Natural killer cell (primary cell): ENCODE data around the gene GMCL2. TPM values are rescaled to one million over a fixed set of nuclear protein-coding genes. Genes with fewer than 3 reads are reported as not detected.

Experiments used
- ATAC-seq, 3 donors: fragments of 150-1000 bp in 2 of 3; fragments of 200-7000 bp in 1 of 3; cut with Tn5 transposase; 1 replicate in 1 of 3; 2 replicates in 2 of 3; pipeline ENCODE4 v1.10.0; 2021; ENCODE audit warnings: mild to moderate bottlenecking in 2 of 3, moderate library complexity in 2 of 3
- DNase-seq, 2 donors: peaks; one replicate each; pipeline versions ENCODE4 v3.0.0 to v3.0.0-alpha.2; 2013 to 2021; ENCODE audit warnings: mixed read lengths in 1 of 2
- H3K27ac ChIP-seq: one replicate; pipeline ENCODE4 v1.5.1; 2013; ENCODE audit warnings: mild to moderate bottlenecking, low read length
- H3K27me3 ChIP-seq: one replicate; pipeline ENCODE4 v1.6.1; 2013; ENCODE audit warnings: low read length; ENCODE audit not compliant: control insufficient read depth, insufficient read depth
- H3K36me3 ChIP-seq: one replicate; pipeline ENCODE4 v1.6.1; 2013; ENCODE audit warnings: low read length; ENCODE audit not compliant: control insufficient read depth, insufficient read depth
- H3K4me1 ChIP-seq: one replicate; pipeline ENCODE4 v1.6.1; 2013; ENCODE audit warnings: low read length; ENCODE audit not compliant: control insufficient read depth, insufficient read depth
- H3K4me3 ChIP-seq: one replicate; pipeline ENCODE4 v1.5.1; 2013; ENCODE audit warnings: low read length
- H3K9me3 ChIP-seq: one replicate; pipeline ENCODE4 v1.6.1; 2013; ENCODE audit warnings: low read length; ENCODE audit not compliant: control insufficient read depth, insufficient read depth
- H3K27ac Mint-ChIP-seq, 2 donors: one replicate each; pipeline ENCODE4 v1.8.0; 2022; ENCODE audit warnings: mild to moderate bottlenecking in 2 of 2, mixed read lengths in 2 of 2, moderate library complexity in 1 of 2
- H3K27me3 Mint-ChIP-seq, 2 donors: one replicate each; pipeline ENCODE4 v1.8.0; 2022; ENCODE audit warnings: low read depth in 2 of 2, mixed read lengths in 2 of 2
- H3K36me3 Mint-ChIP-seq: one replicate; pipeline ENCODE4 v1.8.0; 2022; ENCODE audit warnings: mixed read lengths
- H3K4me1 Mint-ChIP-seq, 2 donors: one replicate each; pipeline ENCODE4 v1.8.0; 2022; ENCODE audit warnings: mixed read lengths in 2 of 2
- H3K4me3 Mint-ChIP-seq: one replicate; pipeline ENCODE4 v1.8.0; 2022; ENCODE audit warnings: mild to moderate bottlenecking, moderate library complexity, mixed read lengths
- H3K9me3 Mint-ChIP-seq, 2 donors: one replicate each; pipeline ENCODE4 v1.8.0; 2022; ENCODE audit warnings: mixed read lengths in 2 of 2
- CTCF ChIP-seq: fragments of 200-600 bp; IDR thresholded peaks from one replicate; pipeline ENCODE4 v1.8.0; 2022; ENCODE audit warnings: antibody characterized with exemption
- WGBS: methylation state at CpG from one replicate; pipeline ENCODE4 v1.1.7; 2013; ENCODE audit warnings: missing lambda C conversion rate; ENCODE audit not compliant: insufficient coverage; 5-methylcytosine and 5-hydroxymethylcytosine counted together
- intact Hi-C: fragments of 100-400 bp; cut with micrococcal nuclease; formaldehyde crosslinking; loops from one replicate; pipeline ENCODE4 v1.14.2; 2022
- total RNA-seq, 4 donors: library from RNA; stranded (reverse); fragments of 120-200 nt in 1 of 4; gene quantifications; one replicate each; pipeline versions ENCODE4 v1.2.3 to v1.2.4, GENCODE V29; 2013 to 2022

Gene GMCL2
- total RNA-seq, 3 donors from 2014 or later (not counting 1 experiment from before 2014, with no cell fraction given): not detected

DNA sequence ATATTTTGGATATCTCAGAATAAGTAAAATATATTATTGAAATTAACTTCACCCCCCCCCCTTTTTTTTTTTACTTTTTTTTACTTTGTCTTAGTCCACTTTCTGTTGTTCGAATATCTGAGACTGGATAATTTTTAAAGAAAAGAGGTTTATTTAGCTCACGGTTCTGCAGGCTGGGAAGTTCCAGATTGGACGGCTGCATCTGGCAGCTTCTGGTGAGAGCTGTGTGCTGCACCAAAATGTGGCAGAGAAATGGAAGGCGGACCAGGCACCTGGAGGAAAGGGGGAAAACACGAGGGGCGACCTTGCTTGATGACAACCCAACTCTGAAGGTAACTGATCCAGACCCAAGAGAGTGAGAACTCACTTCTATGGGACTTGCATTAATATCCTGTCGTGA is 5.6 kb upstream of the GMCL2 start:
- Histone ChIP-seq H3K27me3 (no peaks in the 10 kb centered on the region), H3K36me3 (no peaks in the 10 kb centered on the region), H3K27ac (no peak overlapping the region), H3K9me3 (no peaks in the 10 kb centered on the region), H3K4me3 (no peak overlapping the region), H3K4me1 (peaks cover 23% of the 10 kb centered on the region)
- TF ChIP-seq CTCF: no peak
- peaks cover 0 to 7% of the 10 kb centered on the region in 2 donors for H3K27me3 Mint-ChIP-seq
- intact Hi-C loops: no loop called here
- DNase-seq (no peak), ATAC-seq (no peak)
- peak overlapping the region; percentile 81 for H3K4me3 Mint-ChIP-seq
- peaks cover 32 to 42% of the 10 kb centered on the region in 2 donors for H3K4me1 Mint-ChIP-seq
- H3K27ac Mint-ChIP-seq: peak overlapping the region; percentile 50 to 82
- H3K36me3 Mint-ChIP-seq: no peaks in the 10 kb centered on the region
- H3K9me3 Mint-ChIP-seq: no peaks in the 10 kb centered on the region
- 90% methylated on average over 7 of the region's 7 CpGs for WGBS

GRCh38 chr5:178192244-178192643 is 5.1 kb upstream of the GMCL2 start:
- no peaks in the 10 kb centered on the region for H3K9me3 Mint-ChIP-seq
- H3K27ac ChIP-seq: no peak overlapping the region
- no peaks in the 10 kb centered on the region for H3K36me3 ChIP-seq
- H3K27me3 Mint-ChIP-seq: peaks cover 0 to 7% of the 10 kb centered on the region in 2 donors
- no peaks in the 10 kb centered on the region for H3K9me3 ChIP-seq
- DNase-seq (no peak), ATAC-seq (no peak)
- peak overlapping the region in 1 of 2 donors; percentile 50 for H3K27ac Mint-ChIP-seq
- 97% methylated on average over 2 of the region's 2 CpGs for WGBS
- no peaks in the 10 kb centered on the region for H3K27me3 ChIP-seq
- TF ChIP-seq CTCF: no peak
- peaks cover 32 to 40% of the 10 kb centered on the region in 2 donors for H3K4me1 Mint-ChIP-seq
- H3K4me1 ChIP-seq: peaks cover 23% of the 10 kb centered on the region
- peak overlapping the region; percentile 14 for H3K4me3 Mint-ChIP-seq
- no peak overlapping the region for H3K4me3 ChIP-seq
- intact Hi-C loops: no loop called here
- H3K36me3 Mint-ChIP-seq: no peaks in the 10 kb centered on the region

DNA sequence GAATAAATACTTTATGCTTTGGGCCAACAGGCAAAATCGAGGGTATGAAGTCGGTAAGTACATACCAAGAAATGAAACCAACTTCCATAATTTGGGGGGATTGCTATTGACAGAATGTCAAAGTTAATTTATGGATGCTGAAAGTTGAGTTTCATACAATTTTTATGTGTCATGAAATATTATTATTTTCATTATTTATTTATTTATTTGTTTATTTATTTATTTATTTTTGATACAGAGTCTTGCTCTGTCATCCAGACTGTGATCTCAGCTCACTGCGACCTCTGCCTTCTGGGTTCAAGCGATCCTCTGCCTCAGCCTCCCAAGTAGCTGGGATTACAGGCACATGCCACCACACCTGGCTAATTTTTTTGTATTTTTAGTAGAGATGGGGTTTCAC is 4.5 kb upstream of the GMCL2 start:
- no peaks in the 10 kb centered on the region for H3K36me3 Mint-ChIP-seq

More for the DNA sequence above, 4.5 kb upstream of the GMCL2 start:
- Histone ChIP-seq H3K27me3 (no peaks in the 10 kb centered on the region), H3K36me3 (no peaks in the 10 kb centered on the region), H3K27ac (no peak overlapping the region), H3K4me1 (peaks cover 23% of the 10 kb centered on the region), H3K9me3 (no peaks in the 10 kb centered on the region), H3K4me3 (no peak overlapping the region)
- intact Hi-C loops: no loop called here
- no peak overlapping the region for H3K4me3 Mint-ChIP-seq
- WGBS: 67% methylated on average over 3 of the region's 4 CpGs
- DNase-seq (no peak), ATAC-seq (no peak)
- H3K4me1 Mint-ChIP-seq: peaks cover 32 to 39% of the 10 kb centered on the region in 2 donors
- TF ChIP-seq CTCF: no peak
- H3K27me3 Mint-ChIP-seq: peaks cover 0 to 7% of the 10 kb centered on the region in 2 donors
- H3K9me3 Mint-ChIP-seq: no peaks in the 10 kb centered on the region
- H3K27ac Mint-ChIP-seq: no peak overlapping the region
